ENCODE data around the gene FOXK2.

GRCh38 chr17:82529914-82530300 lies 10.4 kb downstream of the FOXK2 start:
- TF ChIP-seq EZH2 (IDR thresholded peaks at IDR 0.05) (no peak), POLR2AphosphoS5 (IDR thresholded peaks at IDR 0.05; ENCODE audit: borderline replicate concordance, low read depth, low read length) (no peak), FOXP2 (optimal IDR thresholded peaks at IDR 0.05; ENCODE audit: control extremely low read depth, extremely low read length, insufficient read depth) (no peak)
